Stimulated activated CD4-positive, alpha-beta T cell treated with anti-CD3 and anti-CD28 coated beads, Interleukin-15, amount 100 ng/mL, for 1 hour (primary cell): Measurements from ENCODE around the gene PHTF2.
"Not testable (repeated sequence)": the region's sequence is repeated elsewhere in the genome, so short reads cannot be mapped to it uniquely, and the experiment has no call there.

Source experiments
- DNase-seq, 2 donors: peaks; one replicate each; pipeline ENCODE4 v3.0.0-alpha.2; 2020; ENCODE audit warnings: low read depth in 1 of 2, low spot score in 1 of 2

Gene PHTF2

GRCh38 chr7:77873416-77874327 is 75.1 kb downstream of the PHTF2 start:
- not testable (repeated sequence) for DNase-seq

DNA sequence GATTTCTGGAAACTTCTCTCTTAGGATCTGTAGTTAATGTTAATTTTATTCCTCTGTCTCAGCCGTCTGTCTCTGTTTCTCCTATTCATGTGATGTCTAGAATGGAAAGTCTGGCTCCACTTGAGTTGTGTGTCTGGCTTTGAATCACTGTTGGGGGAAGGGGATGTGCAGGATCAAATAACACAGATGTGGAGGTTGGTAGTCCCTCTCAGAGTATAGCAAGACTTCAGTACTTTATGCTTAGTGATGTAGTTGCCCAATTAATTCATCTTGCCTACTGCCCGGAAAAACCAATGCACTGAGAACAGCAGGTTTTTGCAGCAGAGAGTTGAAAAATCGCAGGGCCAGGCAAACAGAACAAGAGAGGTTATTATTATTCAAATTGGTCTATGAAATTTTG is 79.2 kb downstream of the PHTF2 start:
- no peak for DNase-seq

DNA sequence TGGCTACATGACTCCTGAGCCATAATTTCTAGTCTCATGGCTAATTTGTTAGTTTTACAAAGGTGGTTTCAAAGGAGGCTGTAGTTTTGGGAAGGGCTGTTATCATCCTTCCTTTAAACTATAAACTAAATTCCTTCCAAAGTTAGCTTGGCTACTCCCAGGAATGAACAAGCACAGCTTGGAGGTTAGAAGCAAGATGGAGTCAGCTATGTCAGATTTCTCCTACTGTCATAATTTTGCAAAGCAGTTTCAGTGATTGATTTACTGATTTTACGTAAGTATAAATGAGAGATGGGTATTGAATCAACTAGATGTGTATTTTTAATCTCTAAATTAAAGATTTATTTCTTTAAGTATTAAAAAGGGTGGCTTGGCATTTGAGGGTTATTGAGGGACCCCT is 79.9 kb downstream of the PHTF2 start:
- no peak for DNase-seq

DNA sequence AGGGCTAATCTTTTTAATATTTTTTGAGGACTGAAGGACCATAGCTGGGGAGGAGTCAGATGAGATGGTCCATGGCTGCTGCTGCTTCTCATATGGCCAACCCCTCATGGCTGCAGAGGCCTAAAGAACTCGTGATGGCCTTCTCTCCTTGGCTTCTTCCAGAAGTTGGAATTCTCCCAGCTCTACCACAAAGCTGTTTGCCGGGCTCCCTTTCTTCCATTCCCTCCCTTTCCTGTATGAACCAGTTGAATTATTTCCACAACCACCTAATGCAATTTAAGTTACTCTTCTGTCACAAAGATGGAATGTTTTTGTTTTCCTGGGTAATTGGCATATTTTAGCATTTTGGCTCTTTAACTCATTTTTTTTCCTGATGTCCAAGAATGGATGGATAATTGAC is 80.7 kb downstream of the PHTF2 start:
- DNase-seq: no peak

DNA sequence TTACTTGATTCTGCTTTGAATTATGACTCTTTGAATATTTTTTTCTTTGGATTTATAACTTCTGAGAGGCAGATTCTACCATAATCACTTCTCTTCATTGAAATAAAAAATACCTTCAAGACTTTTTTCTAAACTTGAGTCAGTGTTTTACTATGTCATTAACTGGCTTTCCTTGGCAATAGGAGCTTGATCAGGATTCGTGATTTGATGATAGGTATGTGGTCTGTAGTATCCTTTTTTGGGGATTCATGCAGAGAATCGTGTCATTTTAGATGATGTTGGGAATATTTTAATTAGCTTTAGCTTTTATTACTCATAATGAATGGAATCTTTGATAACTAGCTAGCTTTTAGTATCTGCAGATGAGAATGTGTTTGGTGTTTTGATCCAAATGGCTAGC is 83.3 kb downstream of the PHTF2 start:
- DNase-seq: no peak

GRCh38 chr7:77885155-77885554 is 86.6 kb downstream of the PHTF2 start:
- DNase-seq: no peak

DNA sequence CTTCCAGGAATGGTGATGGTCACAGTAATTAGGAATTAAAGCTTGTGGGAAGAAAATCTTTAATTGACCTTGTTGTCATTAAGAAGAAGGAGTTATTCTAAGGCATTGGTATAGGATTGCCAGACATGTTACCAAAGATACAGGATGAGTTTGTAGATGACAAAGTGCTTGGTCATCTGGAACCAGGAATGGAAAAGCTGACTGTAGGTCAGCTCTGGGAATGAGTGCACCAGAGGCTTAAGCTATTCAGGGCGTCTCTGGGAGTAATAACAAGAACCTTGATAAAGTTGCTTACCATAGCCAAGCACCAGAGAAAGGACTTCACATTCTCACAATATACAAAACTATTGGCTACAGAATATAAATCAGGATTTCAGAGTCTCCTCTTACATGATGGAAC is 89.0 kb downstream of the PHTF2 start:
- no peak for DNase-seq

DNA sequence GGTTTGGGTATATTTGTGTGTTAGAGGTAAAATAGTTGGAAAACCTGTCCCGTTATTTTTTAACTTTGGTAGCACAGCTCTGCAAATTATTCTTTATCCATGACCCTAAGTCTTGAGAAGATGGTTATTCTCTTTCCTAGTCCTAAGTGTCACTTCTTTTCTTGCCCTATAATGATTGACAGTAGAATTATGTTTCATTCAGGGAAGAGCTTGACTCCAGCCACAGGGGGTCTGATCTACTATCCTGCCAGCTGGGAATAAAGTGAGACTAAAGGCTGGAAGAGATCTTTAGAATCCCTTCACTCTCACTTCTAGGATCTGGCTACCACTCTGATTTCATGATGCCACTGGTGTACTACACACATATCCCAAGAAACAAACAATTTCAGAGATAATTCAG is 90.4 kb downstream of the PHTF2 start:
- no peak for DNase-seq

GRCh38 chr7:77893813-77894212 is 95.2 kb downstream of the PHTF2 start:
- no peak for DNase-seq

DNA sequence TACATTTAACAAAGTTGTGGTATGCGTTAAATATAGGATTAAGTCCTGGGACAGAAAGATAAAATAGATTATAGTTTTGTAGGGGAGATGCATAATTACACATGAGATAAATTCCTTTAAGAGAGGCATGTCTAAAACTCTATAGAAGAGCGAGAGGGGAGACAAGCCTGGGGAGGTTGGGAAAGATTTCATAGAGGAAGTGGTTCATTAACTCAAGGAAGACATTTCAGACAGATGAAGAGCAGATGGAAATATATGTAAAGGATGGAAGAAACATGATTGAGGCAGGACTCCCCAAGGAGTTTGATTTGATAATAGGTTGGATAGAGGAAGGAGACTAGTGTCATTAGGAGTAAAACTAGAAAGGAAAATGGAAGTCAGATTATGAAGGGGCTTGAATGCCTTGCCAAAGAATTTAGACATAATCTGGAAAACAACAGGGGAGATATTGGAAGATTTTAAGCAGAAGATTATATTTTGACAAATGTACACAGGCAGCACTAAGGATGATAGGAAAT is 96.1 kb downstream of the PHTF2 start:
- DNase-seq: no peak

GRCh38 chr7:77895905-77896304 is 97.3 kb downstream of the PHTF2 start:
- no peak for DNase-seq

- DNase-seq: no peak
Measured at GRCh38 chr7:77897004-77897547, 98.5 kb downstream of the PHTF2 start.

DNA sequence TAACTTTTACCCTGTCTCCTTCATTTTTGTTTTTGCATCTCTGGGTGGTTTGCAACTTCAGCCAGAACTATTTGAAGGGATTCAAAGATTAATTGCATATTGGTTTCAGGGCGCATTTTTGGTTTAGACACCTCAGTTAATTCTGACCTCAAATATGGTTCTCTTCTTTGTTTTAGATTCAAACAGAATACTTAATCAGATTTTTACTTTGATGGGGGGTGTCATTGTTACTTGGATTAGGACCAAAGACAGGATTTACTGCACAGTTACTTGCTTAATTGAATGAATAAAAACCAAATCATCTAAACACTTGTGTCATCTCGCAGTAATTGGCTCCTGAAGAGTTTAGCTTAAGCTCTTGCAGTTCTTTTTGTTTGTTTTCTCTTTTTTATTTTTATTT is 100.9 kb downstream of the PHTF2 start:
- DNase-seq: no peak

DNA sequence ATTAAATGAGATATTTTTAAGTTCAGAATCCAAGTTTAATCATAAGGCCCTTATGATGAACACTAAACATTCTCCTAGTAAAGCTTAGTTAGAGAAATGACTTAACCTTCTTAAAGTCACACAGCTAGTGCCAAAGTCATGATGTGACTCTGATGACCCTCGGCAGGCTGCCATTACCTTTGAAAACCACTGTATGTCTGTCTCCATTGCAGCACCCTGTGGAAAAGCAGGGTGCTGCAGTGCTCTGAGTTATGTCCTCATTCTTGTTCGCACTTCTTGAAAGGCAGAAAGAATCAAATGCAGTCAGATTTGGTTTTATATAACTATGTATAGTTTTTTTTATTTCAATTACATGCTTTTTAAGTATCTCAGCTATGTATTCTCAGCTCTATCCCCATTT is 105.0 kb downstream of the PHTF2 start:
- DNase-seq: no peak

DNA sequence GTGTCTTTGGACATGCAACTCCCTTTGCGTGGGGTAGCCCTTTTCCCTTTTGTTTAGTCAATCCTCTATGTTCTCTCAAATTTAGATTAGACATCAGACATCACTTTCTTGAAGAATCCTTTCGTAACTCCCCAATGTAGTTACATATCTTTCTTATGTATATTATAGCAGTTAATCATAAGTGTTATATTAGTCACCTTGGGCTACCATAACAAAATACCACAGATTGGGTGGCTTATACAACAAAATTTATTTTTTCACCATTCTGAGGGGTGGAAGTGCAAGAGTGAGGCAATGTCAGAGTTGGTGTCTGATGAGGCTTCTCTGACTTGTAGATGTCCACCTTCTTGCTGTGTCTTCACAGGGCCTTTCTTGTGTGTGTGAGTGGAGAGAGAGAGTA is 105.7 kb downstream of the PHTF2 start:
- DNase-seq: no peak

GRCh38 chr7:77907281-77907680 is 108.7 kb downstream of the PHTF2 start:
- no peak for DNase-seq

- DNase-seq: no peak
Measured at GRCh38 chr7:77908664-77909063, 110.1 kb downstream of the PHTF2 start.

DNA sequence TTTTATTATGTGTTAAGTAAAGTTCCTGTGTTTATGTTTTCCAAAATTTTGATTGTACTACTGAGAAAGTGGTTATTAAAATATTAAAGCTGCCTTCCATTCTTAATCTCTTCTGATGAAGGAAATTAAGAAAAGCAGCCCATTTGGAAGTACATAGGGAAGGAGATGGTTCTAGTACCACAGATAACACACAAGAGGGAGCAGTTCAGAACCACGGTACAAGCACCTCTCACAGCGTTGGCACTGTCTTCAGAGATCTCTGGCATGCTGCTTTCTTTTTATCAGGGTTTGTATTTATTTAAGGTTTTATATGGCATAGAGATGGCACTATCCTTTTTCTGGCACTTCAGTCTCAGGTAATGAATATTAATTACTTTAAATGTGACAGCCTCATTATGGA is 111.6 kb downstream of the PHTF2 start:
- DNase-seq: no peak

DNA sequence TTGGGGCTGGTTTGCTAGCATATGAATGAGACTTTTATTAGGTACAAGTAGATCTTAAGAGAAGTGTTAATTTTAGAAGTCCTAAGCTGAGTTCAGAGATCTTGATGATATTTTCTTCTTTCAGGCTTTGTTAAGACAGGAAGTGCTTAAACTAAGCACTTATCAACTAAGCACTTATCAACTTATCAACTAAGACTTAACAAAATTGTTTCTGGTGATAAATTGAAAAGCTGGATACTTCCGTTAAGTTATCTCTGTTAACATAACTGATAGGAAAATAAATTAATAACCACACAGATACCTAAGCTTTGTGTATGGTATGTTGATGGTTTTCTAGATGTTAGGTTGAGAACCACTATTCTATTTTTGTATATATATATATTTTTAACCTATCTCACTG is 113.7 kb downstream of the PHTF2 start:
- DNase-seq: no peak

DNA sequence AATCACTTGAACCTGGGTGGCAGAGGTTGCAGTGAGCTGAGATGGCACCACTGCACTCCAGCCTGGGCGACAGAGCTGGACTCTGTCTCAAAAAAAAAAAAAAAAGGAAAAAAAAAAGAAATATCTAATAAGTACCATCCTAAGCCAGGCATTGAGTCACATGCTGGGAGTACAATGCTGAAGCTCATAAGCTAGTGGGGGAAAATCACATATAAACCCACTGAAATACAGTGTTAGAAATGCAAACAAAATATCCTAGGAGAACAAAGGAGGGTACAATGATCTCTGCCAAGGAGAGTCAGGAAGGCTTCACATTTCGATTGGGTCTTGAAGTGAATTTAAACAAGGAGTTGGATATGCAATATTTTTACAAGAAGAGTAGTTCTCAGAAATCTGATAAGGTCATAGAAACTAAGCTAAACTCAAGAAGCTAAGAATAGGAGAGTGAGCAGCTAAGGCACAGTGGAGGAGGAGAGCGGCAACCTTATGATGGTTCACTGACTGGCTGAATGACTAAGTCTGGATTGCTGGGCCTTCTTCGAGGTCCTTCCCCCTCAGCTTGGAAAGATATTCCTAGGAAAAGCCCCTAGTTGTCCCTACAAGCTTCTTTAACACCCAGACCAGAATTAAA is 115.5 kb downstream of the PHTF2 start:
- no peak for DNase-seq

GRCh38 chr7:77917500-77918262 is 119.1 kb downstream of the PHTF2 start:
- no peak for DNase-seq
